OCI-LY1 (cell line): Measurements from ENCODE around the gene WNT9A.
"Not testable (repeated sequence)": the region's sequence is repeated elsewhere in the genome, so short reads cannot be mapped to it uniquely, and the experiment has no call there.

ENCODE experiments used
- H2AFZ ChIP-seq: fragments of 200-600 bp; sonication (generic), shearing (Covaris generic); 2 replicates; pipeline ENCODE4 v1.6.0; 2014; ENCODE audit warnings: antibody characterized with exemption, mild to moderate bottlenecking, low read length
- H3F3A ChIP-seq: fragments of 200-600 bp; sonication (generic), shearing (Covaris generic); 2 replicates; pipeline ENCODE4 v1.6.0; 2014; ENCODE audit warnings: mild to moderate bottlenecking, antibody characterized with exemption, low read length, moderate library complexity; ENCODE audit not compliant: insufficient read depth
- H3K27ac ChIP-seq: fragments of 200-600 bp; sonication (generic); 2 replicates; pipeline ENCODE4 v1.5.1; 2014; ENCODE audit warnings: low read length, mixed run types, mild to moderate bottlenecking, low read depth; ENCODE audit not compliant: poor library complexity, severe bottlenecking
- H3K27me3 ChIP-seq: fragments of 200-600 bp; sonication (generic); 2 replicates; pipeline ENCODE4 v1.6.0; 2014; ENCODE audit warnings: antibody characterized with exemption, mild to moderate bottlenecking, low read length, moderate library complexity; ENCODE audit not compliant: insufficient read depth
- H3K36me3 ChIP-seq: fragments of 200-600 bp; sonication (generic); 2 replicates; pipeline ENCODE4 v1.6.1; 2014; ENCODE audit warnings: mild to moderate bottlenecking, antibody characterized with exemption, low read length, moderate library complexity, mixed read lengths; ENCODE audit not compliant: insufficient read depth
- H3K4me1 ChIP-seq: fragments of 200-600 bp; sonication (generic); 2 replicates; pipeline ENCODE4 v1.5.1; 2014; ENCODE audit warnings: mild to moderate bottlenecking, low read length, moderate library complexity; ENCODE audit not compliant: insufficient read depth, severe bottlenecking
- H3K4me2 ChIP-seq: fragments of 200-600 bp; sonication (generic), shearing (Covaris generic); 2 replicates; pipeline ENCODE4 v1.6.1; 2014; ENCODE audit warnings: low read length
- H3K4me3 ChIP-seq: fragments of 200-600 bp; sonication (generic); 2 replicates; pipeline ENCODE4 v1.5.1; 2014; ENCODE audit warnings: low read length, low read depth, mild to moderate bottlenecking, mixed read lengths; ENCODE audit not compliant: poor library complexity, severe bottlenecking
- H3K79me2 ChIP-seq: fragments of 200-600 bp; shearing (Covaris generic); 2 replicates; pipeline ENCODE4 v1.6.1; 2016; ENCODE audit warnings: mixed run types, low read length, mixed read lengths; ENCODE audit not compliant: insufficient read depth
- H3K9ac ChIP-seq: fragments of 200-600 bp; sonication (generic), shearing (Covaris generic); 2 replicates; pipeline ENCODE4 v1.6.1; 2014; ENCODE audit warnings: mild to moderate bottlenecking, low read length, mixed read lengths
- H3K9me2 ChIP-seq: fragments of 200-600 bp; sonication (generic), shearing (Covaris generic); 2 replicates; pipeline ENCODE4 v1.6.1; 2014; ENCODE audit warnings: low read depth, mild to moderate bottlenecking, low read length, mixed read lengths
- H3K9me3 ChIP-seq: fragments of 200-600 bp; shearing (Covaris generic); 2 replicates; pipeline ENCODE4 v1.6.1; 2014; ENCODE audit warnings: low read length, mixed read lengths
- H4K20me1 ChIP-seq: fragments of 200-600 bp; sonication (generic), shearing (Covaris generic); 2 replicates; pipeline ENCODE4 v1.6.0; 2016; ENCODE audit warnings: mild to moderate bottlenecking, low read length; ENCODE audit not compliant: insufficient read depth
- CTCF ChIP-seq: fragments of 200-600 bp; sonication (generic), shearing (Covaris generic); IDR thresholded peaks from 2 replicates; pipeline ENCODE4 v1.5.1; 2017; ENCODE audit warnings: mild to moderate bottlenecking, antibody characterized with exemption, low read length, moderate library complexity, mixed read lengths
- EZH2 ChIP-seq: fragments of 200-600 bp; sonication (generic), shearing (Covaris generic); IDR thresholded peaks from 2 replicates; pipeline ENCODE4 v1.8.0; 2017; ENCODE audit warnings: borderline replicate concordance, mixed run types, mild to moderate bottlenecking, antibody characterized with exemption, low read length, moderate library complexity, mixed read lengths

Gene WNT9A

GRCh38 chr1:227912866-227913265 is 34.9 kb downstream of the WNT9A start:
- Histone ChIP-seq H3K27me3 (no peaks in the 10 kb centered on the region), H2AFZ (no peak overlapping the region), H4K20me1 (no peaks in the 10 kb centered on the region), H3K4me3 (no peak overlapping the region), H3K4me2 (no peak overlapping the region), H3K9me3 (no peaks in the 10 kb centered on the region), H3K79me2 (no peaks in the 10 kb centered on the region), H3K9ac (no peak overlapping the region), H3K36me3 (no peaks in the 10 kb centered on the region), H3K9me2 (no peaks in the 10 kb centered on the region), H3K27ac (no peak overlapping the region), H3F3A (no peaks in the 10 kb centered on the region), H3K4me1 (no peaks in the 10 kb centered on the region)
- TF ChIP-seq CTCF, result no peak
- TF ChIP-seq EZH2, result no peak

- Histone ChIP-seq H3K79me2 (no peaks in the 10 kb centered on the region), H2AFZ (no peak overlapping the region), H3K9me3 (no peaks in the 10 kb centered on the region), H3F3A (no peaks in the 10 kb centered on the region), H4K20me1 (no peaks in the 10 kb centered on the region), H3K4me1 (no peaks in the 10 kb centered on the region), H3K9ac (no peak overlapping the region), H3K4me2 (no peak overlapping the region), H3K4me3 (no peak overlapping the region), H3K27me3 (no peaks in the 10 kb centered on the region), H3K27ac (no peak overlapping the region), H3K36me3 (no peaks in the 10 kb centered on the region), H3K9me2 (no peaks in the 10 kb centered on the region)
- TF ChIP-seq EZH2, result no peak
- no peak for TF ChIP-seq CTCF
Measured at GRCh38 chr1:227911376-227911775, 36.4 kb downstream of the WNT9A start.

GRCh38 chr1:227910511-227911153 is 37.1 kb downstream of the WNT9A start:
- Histone ChIP-seq H3K9me3 (no peaks in the 10 kb centered on the region), H3K4me3 (no peak overlapping the region), H3F3A (no peaks in the 10 kb centered on the region), H3K27me3 (no peaks in the 10 kb centered on the region), H4K20me1 (no peaks in the 10 kb centered on the region), H3K27ac (no peak overlapping the region), H3K4me1 (no peaks in the 10 kb centered on the region), H3K9me2 (no peaks in the 10 kb centered on the region), H3K79me2 (no peaks in the 10 kb centered on the region), H3K4me2 (no peak overlapping the region), H3K36me3 (no peaks in the 10 kb centered on the region), H2AFZ (no peak overlapping the region), H3K9ac (no peak overlapping the region)
- TF ChIP-seq CTCF, result no peak
- no peak for TF ChIP-seq EZH2

- H4K20me1 ChIP-seq, H2AFZ ChIP-seq, H3K9me2 ChIP-seq, H3K36me3 ChIP-seq, H3K4me3 ChIP-seq, H3K27ac ChIP-seq, H3K9ac ChIP-seq, H3K9me3 ChIP-seq, H3F3A ChIP-seq, H3K27me3 ChIP-seq, H3K79me2 ChIP-seq, H3K4me1 ChIP-seq, H3K4me2 ChIP-seq: not testable (repeated sequence)
Measured at GRCh38 chr1:227909923-227910328, 37.8 kb downstream of the WNT9A start.
